AML-193 (cell line): Measurements from ENCODE around the gene PKDREJ.
"Not testable (repeated sequence)": the region's sequence is repeated elsewhere in the genome, so short reads cannot be mapped to it uniquely, and the experiment has no call there.

Experiments
- DNase-seq, 2 experiments: peaks; one replicate each; lab custom pipeline; 2025; lab: John Stamatoyannopoulos, UW

Gene PKDREJ

DNA sequence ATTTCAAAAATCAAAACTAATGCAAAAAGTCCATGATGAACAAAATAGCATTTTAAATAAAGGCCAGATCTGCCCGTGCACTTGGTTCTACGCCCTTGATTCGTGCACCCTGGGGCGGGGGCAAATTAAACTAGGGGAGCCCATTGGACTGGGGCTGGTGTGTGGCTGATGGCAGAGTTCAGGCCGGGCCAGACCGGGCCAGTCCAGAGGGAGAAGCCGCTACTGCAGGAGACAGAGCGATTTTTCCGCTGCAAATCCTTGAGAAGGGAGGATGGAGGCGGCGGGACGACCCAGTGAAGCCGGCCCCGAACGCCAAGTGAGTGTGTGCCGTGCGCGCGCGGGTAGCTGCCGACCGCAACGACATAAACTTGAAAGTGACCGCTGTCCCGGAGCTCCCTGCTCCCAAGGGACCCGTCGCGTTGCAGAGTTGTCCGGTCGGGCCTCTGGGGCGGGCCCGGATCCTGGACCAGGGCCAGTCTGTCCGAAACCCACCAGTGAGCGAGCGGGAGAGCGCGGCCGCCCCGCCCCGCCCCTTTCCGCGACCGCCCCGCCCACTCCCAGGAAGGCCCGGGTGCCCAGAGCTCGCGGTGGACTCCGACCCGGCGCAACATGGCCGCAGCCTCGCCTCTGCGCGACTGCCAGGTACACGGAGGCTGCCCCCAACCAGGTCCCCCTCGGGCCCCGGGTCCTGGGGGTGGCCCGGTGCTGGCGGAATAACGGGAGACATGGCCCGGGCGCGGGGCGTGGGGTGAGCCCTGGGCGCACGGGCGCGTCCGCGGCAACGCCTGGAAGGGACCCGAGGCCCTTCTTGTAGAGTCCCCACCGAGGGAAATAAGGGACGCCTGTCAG, 4.5 kb upstream of the PKDREJ start, which contains the start of gene TTC38:
Gene TTC38 (plus strand): TSS at position 578 of the 849 bp plus-strand sequence. CDS start 32 bp downstream, at position 610.
- peak; percentile 68 to 75 for DNase-seq

DNA sequence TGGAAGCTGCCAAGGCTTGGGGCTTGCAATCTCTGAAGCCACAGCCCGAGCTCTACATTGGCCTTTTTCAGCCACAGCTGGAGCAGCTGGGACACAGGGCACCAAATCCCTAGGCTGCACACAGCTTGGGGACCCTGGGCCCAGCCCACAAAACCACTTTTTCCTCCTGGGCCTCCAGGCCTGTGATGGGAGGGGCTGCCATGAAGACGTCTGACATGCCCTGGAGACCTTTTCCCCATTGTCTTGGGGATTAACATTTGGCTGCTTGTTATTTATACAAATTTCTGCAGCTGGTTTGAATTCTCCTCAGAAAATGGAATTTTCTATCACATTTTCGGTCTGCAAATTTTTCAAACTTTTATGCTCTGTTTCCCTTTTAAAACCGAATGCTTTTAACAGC, 2.5 kb upstream of the PKDREJ start:
- not testable (repeated sequence) for DNase-seq

DNA sequence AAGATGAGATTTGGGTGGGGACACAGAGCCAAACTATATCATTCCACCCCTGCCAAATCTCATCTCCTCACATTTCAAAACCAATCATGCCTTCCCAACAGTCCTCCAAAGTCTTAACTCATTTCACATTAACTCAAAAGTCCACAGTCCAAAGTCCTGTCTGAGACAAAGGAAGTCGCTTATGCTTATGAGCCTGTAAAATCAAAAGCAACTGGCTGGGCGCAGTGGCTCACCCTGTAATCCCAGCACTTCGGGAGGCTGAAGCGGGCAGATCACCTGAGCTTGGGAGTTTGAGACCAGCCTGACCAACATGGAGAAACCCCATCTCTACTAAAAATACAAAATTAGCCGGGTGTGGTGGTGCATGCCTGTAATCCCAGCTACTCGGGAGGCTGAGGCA, 1.4 kb upstream of the PKDREJ start:
- DNase-seq = not testable (repeated sequence)

DNA sequence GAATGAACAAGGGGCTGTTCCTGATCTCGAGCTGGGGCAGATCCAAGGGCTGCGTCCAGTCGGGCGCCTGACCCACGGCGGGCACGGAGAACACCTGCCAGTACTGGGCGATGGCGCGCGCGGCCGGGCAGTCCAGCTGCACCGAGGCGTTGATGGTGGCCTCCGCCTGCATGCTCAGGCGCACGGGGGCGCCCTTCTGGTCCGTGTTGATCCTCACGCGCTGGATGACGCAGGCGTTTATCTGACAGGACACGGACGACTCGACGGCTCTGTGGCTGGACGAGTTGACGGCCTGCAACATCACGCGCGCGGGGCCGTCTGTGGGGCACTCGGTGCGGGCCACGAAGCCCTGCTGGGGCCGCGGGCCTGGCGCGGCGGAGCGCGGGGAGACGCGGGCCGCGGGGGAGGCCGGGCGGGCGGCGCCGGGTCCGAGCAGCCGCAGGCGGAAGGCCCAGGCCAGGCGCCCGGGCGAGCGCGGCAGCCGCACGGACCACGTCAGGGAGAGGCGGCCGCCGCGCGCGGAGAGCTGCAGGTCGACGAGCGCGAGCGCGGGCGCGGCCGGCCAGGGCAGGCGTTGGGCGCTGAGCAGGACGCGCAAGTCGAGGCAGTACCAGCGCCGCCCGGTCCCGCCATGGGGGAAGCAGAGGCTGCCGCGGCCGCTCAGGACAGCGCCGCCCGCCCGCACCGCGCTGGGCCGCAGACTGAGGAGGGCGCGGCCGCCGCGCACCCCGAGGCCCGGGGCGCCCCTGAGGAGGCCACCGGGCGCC, 511 bp downstream of the PKDREJ start:
- no peak for DNase-seq

DNA sequence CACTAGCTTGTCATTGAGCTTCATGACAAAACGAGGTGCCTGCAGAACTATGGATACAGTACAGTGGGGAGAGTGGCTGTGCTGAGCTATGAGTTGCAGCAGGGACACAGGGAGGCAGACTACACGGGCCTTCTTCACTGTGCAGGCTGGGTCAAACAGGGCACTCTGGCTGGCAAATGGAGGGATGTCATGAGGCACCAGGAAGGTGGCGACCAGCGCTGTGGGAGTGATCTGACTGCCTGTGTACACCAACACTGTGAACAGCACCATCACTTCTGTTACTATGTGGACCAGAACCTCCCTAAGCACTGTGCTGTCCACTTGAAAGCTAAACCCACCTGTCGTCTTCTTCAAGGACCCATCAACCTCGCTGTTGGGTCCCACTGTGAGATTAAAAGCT, 3.1 kb downstream of the PKDREJ start:
- DNase-seq = no peak

DNA sequence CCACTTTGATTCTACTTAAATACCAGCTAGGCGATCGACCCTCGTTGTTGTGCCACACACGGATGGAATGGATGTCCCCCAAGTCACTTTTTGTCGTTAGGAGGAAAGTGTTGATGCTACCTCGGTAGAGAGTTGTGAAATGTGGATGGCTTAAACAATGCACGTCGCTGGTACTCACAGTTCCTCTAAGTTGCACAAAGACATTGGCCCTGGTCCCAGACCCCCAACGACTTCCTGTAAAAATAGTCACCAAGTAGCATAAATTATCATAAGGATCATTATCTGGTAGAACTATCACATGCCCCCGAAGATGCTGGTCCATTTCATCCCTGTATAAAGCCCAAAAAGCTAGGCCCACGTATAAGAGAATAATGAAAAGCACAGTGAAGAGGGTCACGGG, 3.8 kb downstream of the PKDREJ start:
- peak; percentile 76 to 81 for DNase-seq

DNA sequence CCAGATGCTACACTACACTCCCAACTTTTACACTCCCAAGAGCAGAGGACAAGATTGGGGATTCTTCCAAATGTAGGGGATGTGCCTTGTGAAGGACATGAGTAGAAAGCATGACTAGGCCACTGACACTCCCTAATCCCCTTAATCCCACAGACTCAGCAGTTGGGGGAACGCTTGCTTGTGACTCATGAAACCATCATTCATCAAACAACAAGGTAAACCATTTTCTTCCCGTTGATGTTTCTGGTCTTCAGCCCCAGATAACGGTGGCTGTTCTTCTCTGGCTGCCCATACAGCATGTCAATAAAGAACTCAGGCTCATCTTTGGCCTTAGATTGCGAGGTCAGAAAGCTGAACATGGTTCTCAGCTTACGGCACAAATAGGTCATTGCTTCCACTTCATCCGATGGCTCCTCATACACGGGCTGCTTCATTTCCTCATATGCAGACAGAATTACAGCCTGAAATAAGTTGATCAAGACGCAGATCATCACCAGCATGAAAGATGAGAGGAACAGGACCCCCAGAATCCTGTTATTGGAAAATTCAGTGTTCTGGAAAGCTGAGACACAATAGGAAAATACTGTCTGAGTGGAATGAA, 6.7 kb downstream of the PKDREJ start:
- DNase-seq = no peak

DNA sequence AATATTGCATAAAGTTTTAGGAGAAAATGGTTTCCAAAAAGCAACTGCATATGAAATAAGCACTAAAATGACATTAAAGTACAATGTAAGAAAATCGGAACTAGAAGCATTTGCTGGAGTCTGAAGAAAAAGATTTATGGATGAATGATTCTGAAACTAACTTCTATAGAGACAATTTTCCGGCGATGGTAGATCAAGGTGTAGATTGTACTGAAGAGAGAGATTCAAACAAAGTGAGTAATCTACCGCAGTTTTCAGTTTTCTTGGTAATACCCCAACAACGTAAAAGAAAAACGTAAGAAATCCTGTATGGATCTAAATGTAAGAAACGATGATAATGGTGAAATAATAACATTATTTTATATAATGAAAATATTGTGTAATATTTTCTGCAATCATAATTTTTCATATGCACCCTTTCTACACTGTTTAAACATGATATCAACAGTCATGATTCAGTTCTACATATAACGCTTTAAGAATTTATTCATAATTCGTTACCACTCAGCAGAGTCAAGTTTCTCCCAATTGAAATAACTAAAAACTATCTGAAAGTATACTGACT, 11.2 kb downstream of the PKDREJ start:
- DNase-seq = no peak

DNA sequence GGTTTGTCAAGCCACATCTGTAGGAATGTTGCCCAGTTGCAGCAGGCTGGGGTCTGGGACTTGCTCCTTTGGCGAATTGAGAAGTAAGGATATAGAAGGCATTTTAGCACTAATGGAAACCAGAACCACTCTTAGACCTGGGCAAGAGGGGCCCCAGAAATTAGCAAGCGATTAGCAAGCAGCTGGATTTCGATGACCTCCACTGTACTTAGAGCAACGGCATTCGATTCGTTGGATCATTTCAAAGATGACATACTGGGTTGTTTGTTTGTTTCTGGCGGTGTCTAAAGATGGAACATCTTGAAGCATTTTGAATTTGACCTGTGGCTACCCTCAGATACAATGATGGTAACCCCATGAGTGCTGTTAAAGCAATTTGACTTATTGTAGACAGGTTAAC, 11.9 kb downstream of the PKDREJ start:
- DNase-seq = no peak

DNA sequence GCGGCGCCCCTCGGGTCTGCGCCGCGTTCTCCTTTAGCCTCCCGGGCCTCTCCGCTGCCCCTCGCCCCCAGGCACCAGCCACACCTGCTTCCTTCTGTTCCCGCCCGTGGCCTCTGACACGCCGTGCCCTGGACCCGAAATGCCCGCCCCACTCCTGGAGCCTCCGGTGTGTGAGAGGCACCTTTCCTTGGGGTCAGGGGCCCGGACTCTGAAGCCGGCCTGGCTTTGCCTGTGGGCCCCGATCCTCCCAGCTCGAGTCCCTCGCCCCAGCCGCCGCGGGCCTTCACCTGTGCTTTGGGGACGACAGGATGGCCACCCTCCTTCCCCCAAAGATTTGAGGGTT, 12.4 kb downstream of the PKDREJ start:
- DNase-seq = no peak

DNA sequence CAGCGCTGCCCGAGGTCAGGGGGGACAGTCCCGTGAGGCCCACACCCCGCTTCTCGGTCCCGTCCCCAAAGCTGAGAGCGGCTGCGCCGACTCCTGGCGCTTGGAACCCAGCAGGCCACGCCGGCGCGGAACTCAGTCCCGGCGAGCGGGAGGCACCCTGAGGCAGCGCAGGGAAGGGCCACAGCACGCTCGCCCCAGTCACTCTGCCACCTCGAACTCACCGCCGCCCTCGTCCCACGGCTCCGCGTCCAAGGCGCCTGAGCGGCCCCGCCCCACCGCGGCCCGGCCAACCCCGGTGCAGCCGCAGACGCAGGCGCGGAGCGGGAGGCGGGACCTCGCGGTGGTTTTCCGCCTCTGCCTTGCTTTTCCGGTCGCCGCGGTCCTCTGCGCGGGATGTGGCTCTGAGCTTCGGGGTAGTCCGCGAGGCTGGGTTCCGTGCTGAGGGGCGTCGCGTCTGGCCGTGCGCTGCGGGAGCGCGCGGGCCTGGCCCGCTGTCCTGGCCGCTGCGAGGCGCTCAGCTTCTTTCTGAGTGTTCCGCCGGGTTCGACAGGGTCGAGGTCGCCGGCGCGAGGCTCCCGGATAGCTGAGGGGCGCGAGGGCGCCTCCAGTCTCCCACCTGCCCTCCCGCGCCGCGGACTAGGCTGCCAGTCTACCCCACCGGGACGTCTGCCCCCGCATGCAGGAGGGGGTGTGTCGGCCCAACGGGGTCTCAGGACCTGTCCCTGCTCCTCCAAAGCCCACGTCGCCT, 12.9 kb downstream of the PKDREJ start, which contains the start of gene CDPF1:
Gene CDPF1 (minus strand): TSS at position 259 of the 748 bp plus-strand sequence. CDS start 2,009 bp downstream, outside the sequence.
- peak; percentile 80 for DNase-seq

DNA sequence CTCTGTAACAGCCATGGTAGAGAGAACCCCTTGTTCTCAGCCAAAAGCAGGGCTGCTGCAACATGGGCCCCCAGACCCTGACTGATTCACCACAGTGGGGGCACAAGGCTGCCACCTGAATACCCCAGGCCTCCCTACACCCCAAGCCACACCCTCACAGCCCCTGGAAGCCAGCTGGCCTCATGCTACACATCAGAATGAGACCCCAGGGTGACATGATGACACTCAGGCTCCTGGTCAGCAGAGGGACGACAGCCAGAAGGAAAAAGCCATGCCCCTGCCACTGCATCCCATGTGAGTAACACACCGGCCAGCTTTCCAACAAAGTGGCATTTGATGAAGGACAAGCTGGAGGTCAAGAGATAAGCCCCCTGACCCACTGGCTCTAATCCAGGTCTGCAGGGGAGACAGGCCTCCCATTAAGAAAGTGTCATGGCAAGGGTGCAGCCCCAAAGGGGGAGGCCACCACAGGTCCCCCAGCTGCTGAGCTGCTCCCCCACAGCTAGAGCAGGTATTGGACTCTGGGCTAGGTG, 15.6 kb downstream of the PKDREJ start:
- no peak for DNase-seq

DNA sequence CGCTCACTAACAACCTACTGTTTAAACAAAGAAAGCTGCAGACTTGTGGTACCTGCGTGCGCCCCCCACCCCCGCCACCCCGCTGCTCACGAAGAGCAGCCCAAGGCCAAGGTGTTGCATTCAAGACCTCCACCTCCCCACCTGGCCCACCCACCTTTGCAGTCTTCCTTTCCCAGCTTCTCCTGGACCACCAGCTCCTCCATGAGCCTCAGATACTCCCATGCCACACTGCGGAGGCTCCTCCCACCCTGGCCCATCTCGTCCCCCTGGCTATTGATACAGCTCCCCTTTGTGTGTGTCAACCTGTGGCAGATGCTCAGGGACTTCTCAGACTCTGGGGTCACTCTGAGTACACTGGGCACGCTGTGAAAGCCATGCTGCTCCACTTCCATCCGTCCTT, 17.0 kb downstream of the PKDREJ start:
- DNase-seq = no peak

DNA sequence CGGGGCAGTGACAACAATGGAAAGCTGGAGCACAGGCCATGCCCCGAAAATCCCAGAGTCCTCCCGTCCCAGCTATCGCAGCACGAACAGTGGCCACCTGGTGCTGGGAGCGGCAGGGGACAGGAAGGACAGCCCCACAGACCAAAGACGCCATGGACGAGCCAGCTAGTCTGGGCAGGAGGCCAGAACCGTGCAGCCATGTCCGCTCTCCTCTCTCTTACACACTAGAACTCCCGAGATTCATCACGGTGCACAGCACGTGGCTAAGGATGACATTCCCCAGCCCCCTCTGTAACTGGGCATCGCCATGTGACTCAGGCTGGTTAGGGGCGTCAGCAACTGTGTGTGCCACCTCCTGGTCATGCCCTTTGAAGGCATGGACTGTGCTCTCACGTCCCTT, 17.6 kb downstream of the PKDREJ start:
- DNase-seq = no peak

DNA sequence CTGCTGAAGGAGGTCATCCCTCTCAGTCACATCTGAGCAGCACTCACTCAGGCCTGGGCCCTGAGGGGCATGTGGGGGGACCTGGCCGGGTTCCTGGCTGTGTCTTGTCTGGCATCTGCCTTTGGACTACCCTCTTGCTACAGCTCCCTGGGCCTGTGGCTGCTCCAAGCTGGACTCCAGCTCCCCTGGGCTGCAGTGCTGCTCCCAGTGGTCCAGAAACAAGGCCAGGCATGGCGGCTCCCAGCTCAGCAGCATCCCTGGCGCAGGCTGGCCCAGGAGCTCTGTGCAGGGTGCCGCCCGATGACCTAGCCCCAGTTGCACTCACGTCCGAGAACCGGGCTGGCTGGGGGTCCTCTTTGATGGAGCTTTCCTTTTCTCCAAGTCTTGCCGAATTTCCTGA, 18.4 kb downstream of the PKDREJ start:
- no peak for DNase-seq

DNA sequence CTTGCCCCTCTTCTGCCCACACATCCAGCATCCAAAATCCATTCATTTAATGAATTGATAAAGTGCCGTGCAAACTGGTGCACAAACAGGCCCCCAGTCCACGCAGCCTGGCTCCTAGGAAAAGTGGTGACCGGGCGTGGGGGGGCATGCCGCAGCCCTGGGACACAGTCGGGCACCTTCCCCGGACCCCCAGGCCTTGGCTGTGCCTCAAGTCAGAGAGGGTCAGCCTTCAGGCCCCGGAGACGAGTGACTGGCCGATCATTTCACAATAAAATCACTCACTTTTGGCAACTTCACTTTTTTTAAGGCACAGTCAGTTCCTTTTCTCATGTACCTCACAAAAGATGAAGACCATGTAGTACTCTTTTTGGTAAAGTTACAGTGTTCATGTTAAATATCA, 21.1 kb downstream of the PKDREJ start:
- DNase-seq = no peak

DNA sequence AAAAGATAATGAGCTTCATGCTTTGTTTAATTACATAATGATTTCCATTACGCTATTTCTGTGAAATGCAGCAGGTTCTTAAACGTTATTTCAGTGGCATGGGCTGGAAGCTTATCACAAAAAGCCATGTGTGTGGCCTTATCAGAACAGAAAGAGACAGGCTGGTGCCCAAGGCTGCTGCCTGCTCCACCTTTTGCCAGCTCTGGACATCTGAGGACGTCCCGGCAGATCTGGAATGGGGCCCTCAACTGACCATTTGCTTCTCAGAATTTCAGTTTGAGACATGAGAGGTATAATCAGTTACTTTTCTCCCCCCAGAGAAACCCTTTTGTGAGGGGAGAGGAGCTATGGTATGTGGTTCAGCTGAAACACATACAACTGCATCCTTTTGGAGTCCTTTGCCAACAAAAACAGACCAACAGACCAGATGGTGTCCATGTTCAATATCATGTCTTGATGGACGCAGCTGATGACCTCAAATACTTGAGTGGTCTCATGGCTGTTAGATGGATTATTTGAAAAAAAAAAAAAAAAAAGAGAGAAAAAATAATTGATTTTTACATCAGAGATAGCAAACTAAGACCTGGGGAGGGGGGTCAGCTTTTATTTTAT, 21.6 kb downstream of the PKDREJ start:
- no peak for DNase-seq

DNA sequence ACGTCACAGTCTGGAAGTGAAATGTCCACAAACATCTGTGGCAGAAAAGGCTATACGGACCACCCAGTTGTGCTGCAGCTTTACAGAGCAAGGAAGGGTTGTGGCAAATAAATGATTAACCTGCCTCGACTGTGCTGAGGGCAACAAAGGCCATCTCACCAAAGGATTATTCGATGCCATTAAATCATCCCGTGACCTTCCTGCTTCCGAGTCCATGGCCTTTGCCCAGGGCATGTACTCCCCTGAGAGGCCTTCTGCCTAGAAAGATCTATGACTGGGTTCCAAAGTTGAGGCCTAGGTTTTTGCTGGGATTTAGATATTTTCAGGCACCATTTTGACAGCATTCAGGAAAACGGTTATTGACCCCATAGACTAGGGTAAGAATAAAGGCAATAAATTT, 22.2 kb downstream of the PKDREJ start:
- no peak for DNase-seq

DNA sequence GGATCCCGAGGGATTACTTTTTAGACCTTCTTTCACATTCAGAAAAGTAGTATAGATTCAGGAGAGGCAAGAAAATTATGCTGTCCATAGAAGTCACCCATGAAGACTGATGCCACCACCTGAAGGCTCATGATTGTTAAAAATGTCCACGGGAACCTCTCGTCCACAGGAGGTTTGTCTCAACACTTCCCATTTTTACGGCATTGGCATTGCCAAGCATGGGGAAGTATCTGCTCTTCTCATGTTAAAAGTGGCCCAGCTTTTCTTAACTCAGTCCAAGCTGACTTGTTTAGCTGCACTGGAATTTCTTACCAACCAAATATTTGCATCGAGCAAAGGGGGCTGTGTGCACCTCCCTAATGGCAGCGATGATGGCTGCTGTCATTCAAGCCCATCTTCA, 22.6 kb downstream of the PKDREJ start:
- DNase-seq = no peak

DNA sequence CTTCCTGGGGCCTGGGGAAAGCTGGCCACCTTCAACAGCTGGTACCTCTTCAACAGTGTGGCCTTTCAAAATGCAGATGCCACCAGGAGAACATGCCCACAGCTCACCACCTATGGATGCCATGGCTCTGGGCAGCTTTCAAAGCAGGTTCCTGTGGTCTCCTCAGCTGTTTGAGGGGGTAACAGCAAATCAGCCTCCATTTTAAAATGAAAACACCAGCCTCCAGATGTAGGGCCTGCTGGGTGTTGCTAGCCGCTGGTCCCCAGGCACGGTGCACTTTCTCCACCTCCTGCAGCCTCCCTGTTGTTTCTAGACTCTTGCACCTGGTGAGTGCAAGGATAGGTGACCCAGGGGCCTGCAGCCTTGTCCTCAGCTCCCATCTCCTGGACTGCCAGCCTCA, 23.1 kb downstream of the PKDREJ start:
- no peak for DNase-seq
